ENCODE data around the gene LYPD3.
A peak's percentile ranks its signal among the peaks of the same experiment; 100 is the strongest.

The LYPD3 gene

GRCh38 chr19:43483281-43483680 is 17.9 kb upstream of the LYPD3 start:
- DNase-seq = no peak

- DNase-seq = no peak
These were observed 16.8 kb upstream of the LYPD3 start for GRCh38 chr19:43482193-43482592.

- no peak for DNase-seq
These were observed 16.3 kb upstream of the LYPD3 start for GRCh38 chr19:43481701-43482100.

GRCh38 chr19:43480574-43480973 is 15.2 kb upstream of the LYPD3 start:
- no peak for DNase-seq

GRCh38 chr19:43479961-43480561 is 14.7 kb upstream of the LYPD3 start:
- DNase-seq = no peak

GRCh38 chr19:43479226-43479625 is 13.8 kb upstream of the LYPD3 start:
- DNase-seq = no peak

- no peak for DNase-seq
These were observed 12.9 kb upstream of the LYPD3 start for GRCh38 chr19:43478323-43478722.

GRCh38 chr19:43476606-43477005 is 11.2 kb upstream of the LYPD3 start:
- DNase-seq = no peak

GRCh38 chr19:43474986-43475705 is 9.7 kb upstream of the LYPD3 start:
- DNase-seq = no peak

GRCh38 chr19:43474487-43474886 is 9.1 kb upstream of the LYPD3 start:
- no peak for DNase-seq

GRCh38 chr19:43471091-43471490 is 5.7 kb upstream of the LYPD3 start:
- no peak for DNase-seq

GRCh38 chr19:43470288-43470687 is 4.9 kb upstream of the LYPD3 start:
- no peak for DNase-seq

GRCh38 chr19:43469160-43469480 is 3.7 kb upstream of the LYPD3 start:
- DNase-seq = no peak

- DNase-seq = no peak
These were observed 3.1 kb upstream of the LYPD3 start for GRCh38 chr19:43468354-43469159.

- no peak for DNase-seq
These were observed 2.3 kb upstream of the LYPD3 start for GRCh38 chr19:43467730-43468129.

- no peak for DNase-seq
These were observed 1.9 kb upstream of the LYPD3 start for GRCh38 chr19:43467276-43467675.

GRCh38 chr19:43466793-43467192 is 1.4 kb upstream of the LYPD3 start:
- no peak for DNase-seq

GRCh38 chr19:43464134-43464775 is 1.2 kb downstream of the LYPD3 start:
- DNase-seq = no peak

GRCh38 chr19:43463381-43464133 is 1.9 kb downstream of the LYPD3 start:
- no peak for DNase-seq

- DNase-seq = peak; percentile 34
These were observed 2.5 kb downstream of the LYPD3 start for GRCh38 chr19:43462785-43463380.

- DNase-seq = no peak
These were observed 3.0 kb downstream of the LYPD3 start for GRCh38 chr19:43462383-43462782.

GRCh38 chr19:43461303-43461702 is 4.1 kb downstream of the LYPD3 start:
- DNase-seq = no peak

All from NCI-H510A treated with DMSO at 0.1 percent for 48 hours (cell line).